Suprapubic skin (tissue), 4 donors: ENCODE data around the gene PLXNA4. TPM values are rescaled to one million over a fixed set of nuclear protein-coding genes. Genes with fewer than 3 reads are reported as not detected.

Experiments
- DNase-seq, 2 donors: peaks; one replicate each; pipeline ENCODE4 v3.0.0-alpha.2; 2019; ENCODE audit warnings: low spot score in 2 of 2
- H3K27ac ChIP-seq: fragments of 200-600 bp; sonication (generic); one replicate; pipeline ENCODE4 v1.5.1; 2019
- H3K27me3 ChIP-seq: fragments of 200-600 bp; sonication (generic); one replicate; pipeline ENCODE4 v1.5.1; 2019
- H3K36me3 ChIP-seq: fragments of 200-600 bp; sonication (generic); one replicate; pipeline ENCODE4 v1.5.1; 2019
- H3K4me1 ChIP-seq: fragments of 200-600 bp; sonication (generic); one replicate; pipeline ENCODE4 v1.5.1; 2019
- H3K4me3 ChIP-seq: fragments of 200-600 bp; sonication (generic); one replicate; pipeline ENCODE4 v1.5.1; 2019; ENCODE audit warnings: mild to moderate bottlenecking
- H3K9me3 ChIP-seq: fragments of 200-600 bp; sonication (generic); one replicate; pipeline ENCODE4 v1.5.1; 2019
- CTCF ChIP-seq, 2 donors: fragments of 200-600 bp in 1 of 2; fragments of 450-650 bp in 1 of 2; sonication (generic) in 1 of 2; IDR thresholded peaks; one replicate each; pipeline ENCODE4 v1.5.1; 2016 to 2019; ENCODE audit warnings: antibody characterized with exemption in 2 of 2, mild to moderate bottlenecking in 1 of 2, moderate library complexity in 1 of 2
- EP300 ChIP-seq: sonication (generic); formaldehyde crosslinking; IDR thresholded peaks from one replicate; pipeline ENCODE4 v1.6.1; 2017; ENCODE audit warnings: antibody characterized with exemption
- POLR2A ChIP-seq, 2 donors: fragments of 450-650 bp; IDR thresholded peaks; one replicate each; pipeline ENCODE4 v1.6.1; 2017; ENCODE audit warnings: antibody characterized with exemption in 2 of 2, mild to moderate bottlenecking in 2 of 2, moderate library complexity in 2 of 2
- POLR2AphosphoS5 ChIP-seq, 3 donors: sonication (generic); formaldehyde crosslinking; IDR thresholded peaks; one replicate each; pipeline ENCODE4 v1.6.1; 2017; ENCODE audit warnings: antibody characterized with exemption in 3 of 3
- WGBS: methylation state at CpG from one replicate; pipeline ENCODE4 v1.1.5; 2018; 5-methylcytosine and 5-hydroxymethylcytosine counted together
- total RNA-seq, 4 donors: library from RNA; depleted of rRNA; stranded (reverse); fragments of >200 nt; gene quantifications; one replicate each; pipeline ENCODE4 v1.1.0, GENCODE V29; 2016

The PLXNA4 gene
- total RNA-seq, 4 donors from 2014 or later = 5.4 to 10.7 (median 7.1) TPM

GRCh38 chr7:132347123-132347522, 229.1 kb downstream of the PLXNA4 start:
- Histone ChIP-seq H3K27me3 (peaks cover 28% of the 10 kb centered on the region), H3K9me3 (no peaks in the 10 kb centered on the region), H3K36me3 (no peaks in the 10 kb centered on the region), H3K4me1 (peaks cover 9% of the 10 kb centered on the region), H3K27ac (no peak overlapping the region), H3K4me3 (no peak overlapping the region)
- 94% methylated on average over 7 of the region's 7 CpGs for WGBS
- TF ChIP-seq POLR2A (IDR thresholded peaks at IDR 0.05) (no peak), CTCF (IDR thresholded peaks at IDR 0.05) (no peak), EP300 (no peak), POLR2AphosphoS5 (IDR thresholded peaks at IDR 0.05) (no peak)
- DNase-seq = no peak

- Histone ChIP-seq H3K4me3 (no peak overlapping the region), H3K27ac (no peak overlapping the region), H3K4me1 (no peaks in the 10 kb centered on the region), H3K9me3 (no peaks in the 10 kb centered on the region), H3K36me3 (no peaks in the 10 kb centered on the region), H3K27me3 (peaks cover 20% of the 10 kb centered on the region)
- no peak for DNase-seq
- WGBS = 54% methylated on average over 6 of the region's 6 CpGs
- TF ChIP-seq POLR2AphosphoS5 (IDR thresholded peaks at IDR 0.05) = no peak
- TF ChIP-seq CTCF (IDR thresholded peaks at IDR 0.05) = no peak
- no peak for TF ChIP-seq POLR2A (IDR thresholded peaks at IDR 0.05)
- TF ChIP-seq EP300 = no peak
Observed at GRCh38 chr7:132345543-132346129, 230.6 kb downstream of the PLXNA4 start.

- H3K4me3 ChIP-seq = no peak overlapping the region
- DNase-seq = no peak
- 84% methylated on average over 5 of the region's 5 CpGs for WGBS
- H3K36me3 ChIP-seq = no peaks in the 10 kb centered on the region
- peaks cover 20% of the 10 kb centered on the region for H3K27me3 ChIP-seq
- no peaks in the 10 kb centered on the region for H3K9me3 ChIP-seq
- H3K27ac ChIP-seq = no peak overlapping the region
- no peak for TF ChIP-seq CTCF (IDR thresholded peaks at IDR 0.05)
- no peak for TF ChIP-seq POLR2AphosphoS5 (IDR thresholded peaks at IDR 0.05)
- no peak for TF ChIP-seq POLR2A (IDR thresholded peaks at IDR 0.05)
- no peak for TF ChIP-seq EP300
- H3K4me1 ChIP-seq = no peaks in the 10 kb centered on the region
Observed at GRCh38 chr7:132345030-132345429, 231.2 kb downstream of the PLXNA4 start.

GRCh38 chr7:132343199-132343598, 233.1 kb downstream of the PLXNA4 start:
- no peaks in the 10 kb centered on the region for H3K9me3 ChIP-seq
- no peak overlapping the region for H3K4me3 ChIP-seq
- H3K36me3 ChIP-seq = no peaks in the 10 kb centered on the region
- H3K27ac ChIP-seq = no peak overlapping the region
- 57% methylated on average over 1 of the region's 1 CpG for WGBS
- no peaks in the 10 kb centered on the region for H3K4me1 ChIP-seq
- peaks cover 8% of the 10 kb centered on the region for H3K27me3 ChIP-seq
- no peak for DNase-seq
- TF ChIP-seq POLR2A (IDR thresholded peaks at IDR 0.05) (no peak), POLR2AphosphoS5 (IDR thresholded peaks at IDR 0.05) (peak in 1 of 3 donors; percentile 36)

- DNase-seq = no peak
- 72% methylated on average over 4 of the region's 4 CpGs for WGBS
- no peak overlapping the region for H3K4me3 ChIP-seq
- H3K27me3 ChIP-seq = no peaks in the 10 kb centered on the region
- H3K4me1 ChIP-seq = peaks cover 8% of the 10 kb centered on the region
- TF ChIP-seq POLR2A (IDR thresholded peaks at IDR 0.05) (no peak), EP300 (no peak), POLR2AphosphoS5 (IDR thresholded peaks at IDR 0.05) (no peak), CTCF (IDR thresholded peaks at IDR 0.05) (no peak)
- H3K9me3 ChIP-seq = no peaks in the 10 kb centered on the region
- H3K27ac ChIP-seq = no peak overlapping the region
- no peaks in the 10 kb centered on the region for H3K36me3 ChIP-seq
Observed at GRCh38 chr7:132337450-132338080, 238.7 kb downstream of the PLXNA4 start.
